Measurements from ENCODE around the gene XRCC4.

Gene XRCC4

GRCh38 chr5:83368319-83368718 is 291.0 kb downstream of the XRCC4 start:
- no peak overlapping the region for H3K27ac Mint-ChIP-seq
- H3K4me3 Mint-ChIP-seq, result no peak overlapping the region
- H3K4me1 Mint-ChIP-seq, result no peaks in the 10 kb centered on the region
- TF ChIP-seq, protein P1, sequence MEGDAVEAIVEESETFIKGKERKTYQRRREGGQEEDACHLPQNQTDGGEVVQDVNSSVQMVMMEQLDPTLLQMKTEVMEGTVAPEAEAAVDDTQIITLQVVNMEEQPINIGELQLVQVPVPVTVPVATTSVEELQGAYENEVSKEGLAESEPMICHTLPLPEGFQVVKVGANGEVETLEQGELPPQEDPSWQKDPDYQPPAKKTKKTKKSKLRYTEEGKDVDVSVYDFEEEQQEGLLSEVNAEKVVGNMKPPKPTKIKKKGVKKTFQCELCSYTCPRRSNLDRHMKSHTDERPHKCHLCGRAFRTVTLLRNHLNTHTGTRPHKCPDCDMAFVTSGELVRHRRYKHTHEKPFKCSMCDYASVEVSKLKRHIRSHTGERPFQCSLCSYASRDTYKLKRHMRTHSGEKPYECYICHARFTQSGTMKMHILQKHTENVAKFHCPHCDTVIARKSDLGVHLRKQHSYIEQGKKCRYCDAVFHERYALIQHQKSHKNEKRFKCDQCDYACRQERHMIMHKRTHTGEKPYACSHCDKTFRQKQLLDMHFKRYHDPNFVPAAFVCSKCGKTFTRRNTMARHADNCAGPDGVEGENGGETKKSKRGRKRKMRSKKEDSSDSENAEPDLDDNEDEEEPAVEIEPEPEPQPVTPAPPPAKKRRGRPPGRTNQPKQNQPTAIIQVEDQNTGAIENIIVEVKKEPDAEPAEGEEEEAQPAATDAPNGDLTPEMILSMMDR (IDR thresholded peaks at IDR 0.05; ENCODE audit: unreplicated experiment in 3 of 3), result no peak
- no peaks in the 10 kb centered on the region for H3K27me3 Mint-ChIP-seq (ENCODE audit: low read depth)
- no peaks in the 10 kb centered on the region for H3K36me3 Mint-ChIP-seq (ENCODE audit: low read depth)
- H3K9me3 Mint-ChIP-seq, result peaks cover 5% of the 10 kb centered on the region

GRCh38 chr5:83368835-83369234 is 291.5 kb downstream of the XRCC4 start:
- no peak overlapping the region for H3K4me3 Mint-ChIP-seq
- peaks cover 5% of the 10 kb centered on the region for H3K9me3 Mint-ChIP-seq
- H3K4me1 Mint-ChIP-seq, result no peaks in the 10 kb centered on the region
- no peaks in the 10 kb centered on the region for H3K36me3 Mint-ChIP-seq (ENCODE audit: low read depth)
- TF ChIP-seq, protein P1 (IDR thresholded peaks at IDR 0.05; ENCODE audit: unreplicated experiment in 3 of 3), result no peak
- no peaks in the 10 kb centered on the region for H3K27me3 Mint-ChIP-seq (ENCODE audit: low read depth)
- H3K27ac Mint-ChIP-seq, result no peak overlapping the region

DNA sequence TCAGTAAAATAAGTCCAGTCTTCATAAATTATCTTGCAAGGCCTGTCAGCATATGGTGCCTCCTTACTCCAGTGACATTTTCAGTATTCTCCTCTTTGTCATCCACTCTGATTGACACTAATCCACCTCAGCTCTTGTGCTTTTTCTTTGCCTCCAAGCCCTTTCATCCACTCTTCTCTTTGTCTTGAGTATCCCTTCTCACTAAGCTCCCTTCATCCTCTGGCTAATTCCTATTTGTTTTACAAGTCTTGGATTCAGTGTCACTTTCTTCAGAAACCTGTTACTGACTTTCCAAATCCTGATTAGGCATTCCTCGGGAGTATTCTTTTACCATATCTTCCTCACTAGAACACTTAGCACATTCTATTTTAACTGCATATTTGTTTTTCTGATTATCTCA is 293.6 kb downstream of the XRCC4 start:
- Mint-ChIP-seq H3K9me3 (peaks cover 5% of the 10 kb centered on the region), H3K27me3 (ENCODE audit: low read depth) (no peaks in the 10 kb centered on the region), H3K36me3 (ENCODE audit: low read depth) (no peaks in the 10 kb centered on the region), H3K4me1 (peaks cover 12% of the 10 kb centered on the region), H3K27ac (no peak overlapping the region), H3K4me3 (no peak overlapping the region)
- TF ChIP-seq, protein P1 (IDR thresholded peaks at IDR 0.05; ENCODE audit: unreplicated experiment in 3 of 3), result no peak

- Mint-ChIP-seq H3K4me3 (no peak overlapping the region), H3K4me1 (peaks cover 12% of the 10 kb centered on the region), H3K27me3 (ENCODE audit: low read depth) (no peaks in the 10 kb centered on the region), H3K9me3 (peaks cover 2% of the 10 kb centered on the region), H3K36me3 (ENCODE audit: low read depth) (no peaks in the 10 kb centered on the region), H3K27ac (peak overlapping the region in 2 of 3 experiments; percentile 1 to 27)
- TF ChIP-seq, protein P1 (IDR thresholded peaks at IDR 0.05; ENCODE audit: unreplicated experiment in 3 of 3), result no peak
These were observed 294.4 kb downstream of the XRCC4 start for GRCh38 chr5:83371726-83372125.

DNA sequence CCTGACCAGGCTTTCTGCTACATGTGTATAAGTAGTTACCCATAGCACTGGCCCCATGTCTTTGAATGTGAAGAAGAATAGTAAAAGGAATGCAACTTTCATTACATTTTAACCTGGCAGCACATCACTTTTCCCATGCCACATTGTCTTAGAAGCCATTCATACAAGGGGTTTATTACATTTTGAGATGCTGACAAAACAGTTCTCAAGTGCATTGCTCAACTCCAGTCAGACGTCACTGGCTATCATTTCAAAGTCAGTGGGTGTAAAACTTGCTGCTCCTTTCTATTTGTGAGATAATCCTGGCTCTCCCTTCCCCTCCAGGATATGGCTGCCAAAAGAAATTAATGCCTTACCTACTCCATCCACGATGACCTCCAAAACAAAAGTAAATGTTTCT is 297.2 kb downstream of the XRCC4 start:
- Mint-ChIP-seq H3K4me1 (peaks cover 12% of the 10 kb centered on the region), H3K27me3 (ENCODE audit: low read depth) (no peaks in the 10 kb centered on the region), H3K4me3 (no peak overlapping the region), H3K36me3 (ENCODE audit: low read depth) (no peaks in the 10 kb centered on the region), H3K27ac (peak overlapping the region in 2 of 3 experiments; percentile 2 to 59), H3K9me3 (no peaks in the 10 kb centered on the region)
- TF ChIP-seq, protein P1 (IDR thresholded peaks at IDR 0.05; ENCODE audit: unreplicated experiment in 3 of 3), result no peak

GRCh38 chr5:83375049-83375745 is 297.9 kb downstream of the XRCC4 start:
- TF ChIP-seq, protein P1 (IDR thresholded peaks at IDR 0.05; ENCODE audit: unreplicated experiment in 3 of 3), result no peak
- Mint-ChIP-seq H3K27me3 (ENCODE audit: low read depth) (no peaks in the 10 kb centered on the region), H3K9me3 (no peaks in the 10 kb centered on the region), H3K27ac (peak overlapping the region in 2 of 3 experiments; percentile 59 to 71), H3K4me1 (peaks cover 12% of the 10 kb centered on the region), H3K4me3 (no peak overlapping the region), H3K36me3 (ENCODE audit: low read depth) (no peaks in the 10 kb centered on the region)

Data from nephron (organoid).